Activated T-cell treated with anti-CD3 and anti-CD28 coated beads, Interleukin-2, amount 50 U/mL, for 24 hours (primary cell): ENCODE results near the gene DRGX.

Experiments
- DNase-seq: peaks from one replicate; pipeline ENCODE4 v3.0.0-alpha.2; 2020
- H3K27ac Mint-ChIP-seq: 2 replicates; pipeline ENCODE4 v1.8.0; 2020; ENCODE audit warnings: mild to moderate bottlenecking, mixed read lengths
- H3K27me3 Mint-ChIP-seq: 2 replicates; pipeline ENCODE4 v1.8.0; 2020; ENCODE audit warnings: mixed read lengths
- H3K36me3 Mint-ChIP-seq: 2 replicates; pipeline ENCODE4 v1.8.0; 2020; ENCODE audit warnings: low read depth, mixed read lengths
- H3K4me1 Mint-ChIP-seq: 2 replicates; pipeline ENCODE4 v1.8.0; 2020; ENCODE audit warnings: low read depth, mixed read lengths
- H3K4me3 Mint-ChIP-seq: 2 replicates; pipeline ENCODE4 v1.8.0; 2020; ENCODE audit warnings: mild to moderate bottlenecking, moderate library complexity, mixed read lengths
- H3K9me3 Mint-ChIP-seq: 2 replicates; pipeline ENCODE4 v1.8.0; 2020; ENCODE audit warnings: mixed read lengths

DRGX gene

DNA sequence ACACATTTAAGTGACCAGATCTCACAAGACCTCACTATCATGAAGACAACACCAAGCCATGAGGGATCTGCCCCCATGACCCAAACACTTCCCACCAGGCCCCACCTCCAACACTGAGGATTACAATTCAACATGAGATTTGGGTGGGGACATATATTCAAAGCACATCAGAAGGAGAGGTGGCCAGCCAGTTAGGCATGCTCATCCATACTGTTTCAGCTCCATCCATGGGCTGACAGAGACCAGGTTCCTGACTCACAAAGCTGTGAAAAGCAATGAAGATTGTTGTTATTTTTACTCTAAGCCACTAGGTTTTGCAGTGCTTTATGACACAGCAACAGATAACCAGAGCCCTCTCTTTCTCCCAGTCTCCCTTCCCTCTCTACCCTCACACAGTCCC, 60.9 kb downstream of the DRGX start:
- peak overlapping the region; percentile 17 for H3K27ac Mint-ChIP-seq
- H3K9me3 Mint-ChIP-seq = no peaks in the 10 kb centered on the region
- H3K4me1 Mint-ChIP-seq = peaks cover 3% of the 10 kb centered on the region
- no peak for DNase-seq
- H3K4me3 Mint-ChIP-seq = no peak overlapping the region
- H3K36me3 Mint-ChIP-seq = no peaks in the 10 kb centered on the region
- peaks cover 12% of the 10 kb centered on the region for H3K27me3 Mint-ChIP-seq

DNA sequence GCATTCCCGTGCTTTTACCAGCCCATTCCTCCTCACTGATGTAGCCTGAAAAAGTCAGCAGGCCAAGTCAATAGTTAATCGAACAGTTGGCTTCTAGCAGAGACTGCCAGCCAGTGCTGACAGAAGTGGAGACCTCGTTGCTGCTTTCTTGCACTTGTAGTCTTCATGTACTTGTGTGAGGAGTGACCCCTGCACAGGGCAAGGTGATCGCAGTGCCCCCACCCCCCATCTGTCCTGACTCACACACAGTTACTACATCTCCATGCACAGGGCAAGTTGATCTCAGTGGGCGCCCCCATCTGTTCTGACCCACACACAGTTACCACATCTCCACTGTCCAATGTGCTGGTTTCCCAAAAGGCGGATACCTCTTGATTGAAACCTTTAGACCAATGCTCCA, 62.7 kb downstream of the DRGX start:
- H3K27ac Mint-ChIP-seq = no peak overlapping the region
- peaks cover 3% of the 10 kb centered on the region for H3K4me1 Mint-ChIP-seq
- no peaks in the 10 kb centered on the region for H3K9me3 Mint-ChIP-seq
- H3K27me3 Mint-ChIP-seq = peaks cover 3% of the 10 kb centered on the region
- no peak overlapping the region for H3K4me3 Mint-ChIP-seq
- no peak for DNase-seq
- no peaks in the 10 kb centered on the region for H3K36me3 Mint-ChIP-seq

DNA sequence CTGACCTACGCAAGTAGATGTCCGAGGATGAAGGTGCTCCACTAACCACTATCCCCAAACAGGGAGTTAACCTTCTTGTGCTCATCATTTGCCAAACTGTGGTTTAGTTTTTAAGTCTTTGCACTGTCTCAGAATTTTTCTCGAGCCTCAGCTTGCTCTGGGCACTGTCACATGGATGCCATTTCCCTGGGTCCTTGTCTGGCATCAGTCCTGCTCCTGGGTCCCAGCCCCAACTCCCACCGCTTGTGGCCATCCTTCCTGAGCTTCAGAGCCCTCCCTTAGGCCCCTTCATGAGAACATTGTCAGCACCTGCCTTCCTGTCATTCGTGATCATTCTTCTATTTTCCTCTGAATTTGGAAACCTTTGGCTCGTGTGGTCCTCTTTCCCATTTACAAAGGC, 63.1 kb downstream of the DRGX start:
- Mint-ChIP-seq H3K4me1 (peaks cover 3% of the 10 kb centered on the region), H3K27ac (no peak overlapping the region), H3K9me3 (no peaks in the 10 kb centered on the region), H3K4me3 (no peak overlapping the region), H3K27me3 (peaks cover 5% of the 10 kb centered on the region), H3K36me3 (no peaks in the 10 kb centered on the region)
- DNase-seq = no peak

DNA sequence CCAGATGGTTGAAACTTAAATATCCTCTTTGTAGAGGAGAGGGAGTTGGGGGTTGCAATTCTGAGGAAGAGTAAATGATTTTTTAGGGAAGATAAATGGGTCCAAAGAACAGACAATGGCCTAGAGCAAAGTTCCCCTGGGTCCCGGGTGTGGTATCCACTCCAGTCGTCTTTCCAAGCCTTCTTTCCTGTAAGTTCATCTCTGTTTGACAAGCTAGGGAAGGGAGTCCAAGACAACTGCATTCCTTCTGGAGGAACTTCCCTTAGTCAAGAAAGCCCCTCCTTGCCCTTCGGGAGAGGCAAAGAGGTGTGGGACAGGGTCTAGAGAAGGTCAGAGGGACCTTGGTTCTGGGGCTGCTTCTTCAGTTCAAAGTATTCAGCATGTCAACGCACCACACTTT, 63.6 kb downstream of the DRGX start:
- peaks cover 3% of the 10 kb centered on the region for H3K4me1 Mint-ChIP-seq
- no peak overlapping the region for H3K4me3 Mint-ChIP-seq
- H3K36me3 Mint-ChIP-seq = no peaks in the 10 kb centered on the region
- DNase-seq = no peak
- no peak overlapping the region for H3K27ac Mint-ChIP-seq
- peaks cover 5% of the 10 kb centered on the region for H3K27me3 Mint-ChIP-seq
- no peaks in the 10 kb centered on the region for H3K9me3 Mint-ChIP-seq

DNA sequence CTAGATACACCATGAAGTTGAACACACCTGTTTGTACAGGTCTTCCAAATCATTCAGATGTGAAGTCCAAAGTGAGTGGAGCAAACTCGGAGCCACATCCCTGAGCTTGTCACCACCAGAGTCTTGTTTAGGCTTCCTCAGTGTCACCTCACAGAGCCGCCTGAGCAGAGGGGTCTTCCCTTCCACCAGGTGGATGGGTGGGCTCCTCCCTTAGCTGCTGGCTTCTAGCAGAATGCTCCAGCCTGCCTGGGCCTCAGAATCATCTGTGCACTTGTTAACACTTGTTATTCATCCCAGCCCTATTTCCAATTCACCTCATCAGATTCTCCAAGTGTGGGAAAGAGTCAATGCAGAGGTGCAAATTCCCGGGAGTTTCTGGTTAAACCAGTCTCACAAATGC, 64.5 kb downstream of the DRGX start:
- Mint-ChIP-seq H3K27me3 (peaks cover 5% of the 10 kb centered on the region), H3K27ac (no peak overlapping the region), H3K36me3 (no peaks in the 10 kb centered on the region), H3K4me3 (no peak overlapping the region), H3K4me1 (peaks cover 3% of the 10 kb centered on the region), H3K9me3 (no peaks in the 10 kb centered on the region)
- DNase-seq = no peak

DNA sequence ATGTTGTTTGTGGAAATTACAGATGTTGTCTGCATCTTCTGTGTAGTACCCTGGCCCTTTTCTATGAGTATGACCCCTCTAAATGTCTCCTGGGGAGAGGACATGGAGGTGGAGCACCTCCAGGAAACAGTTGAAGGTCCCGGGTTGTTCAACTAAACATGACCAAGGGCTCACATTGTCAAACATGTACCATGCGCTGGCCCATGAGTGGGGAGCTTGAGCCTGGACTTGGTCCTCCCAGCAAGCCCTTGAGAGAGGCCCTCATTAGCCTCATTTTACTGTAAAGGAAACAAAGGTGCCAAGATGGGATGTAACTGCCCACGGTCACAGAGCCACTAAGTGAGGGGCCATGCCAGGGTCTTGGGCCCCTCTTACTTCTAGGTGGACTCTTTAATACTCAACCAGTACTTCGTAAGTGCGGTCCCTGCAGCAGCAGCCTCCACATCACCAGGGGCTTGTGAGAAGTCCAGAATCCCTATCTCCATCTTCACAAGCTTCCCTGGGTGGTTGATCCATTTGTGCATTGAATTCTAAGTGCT, 65.7 kb downstream of the DRGX start:
- H3K9me3 Mint-ChIP-seq = no peaks in the 10 kb centered on the region
- peaks cover 5% of the 10 kb centered on the region for H3K27me3 Mint-ChIP-seq
- H3K4me1 Mint-ChIP-seq = no peaks in the 10 kb centered on the region
- no peak overlapping the region for H3K27ac Mint-ChIP-seq
- H3K4me3 Mint-ChIP-seq = no peak overlapping the region
- no peak for DNase-seq
- no peaks in the 10 kb centered on the region for H3K36me3 Mint-ChIP-seq

DNA sequence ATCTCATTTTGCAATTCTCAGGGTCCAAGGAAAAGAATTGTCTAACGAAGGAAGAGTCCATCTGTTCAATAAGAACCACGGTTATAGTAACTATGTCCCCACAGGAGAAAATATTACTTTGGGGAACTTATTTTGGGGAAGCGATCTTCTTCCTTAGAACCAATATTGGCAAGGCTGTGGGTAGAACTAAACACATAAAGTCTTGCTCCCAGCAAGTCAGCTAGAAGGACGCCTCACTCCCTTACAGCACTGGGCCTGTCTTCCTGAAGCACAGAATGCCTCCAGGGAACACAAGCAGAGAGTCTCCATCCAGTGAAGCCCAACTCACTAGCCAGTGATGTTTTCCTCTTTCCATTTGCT, 66.8 kb downstream of the DRGX start:
- no peak overlapping the region for H3K4me3 Mint-ChIP-seq
- peaks cover 5% of the 10 kb centered on the region for H3K27me3 Mint-ChIP-seq
- no peaks in the 10 kb centered on the region for H3K9me3 Mint-ChIP-seq

DNA sequence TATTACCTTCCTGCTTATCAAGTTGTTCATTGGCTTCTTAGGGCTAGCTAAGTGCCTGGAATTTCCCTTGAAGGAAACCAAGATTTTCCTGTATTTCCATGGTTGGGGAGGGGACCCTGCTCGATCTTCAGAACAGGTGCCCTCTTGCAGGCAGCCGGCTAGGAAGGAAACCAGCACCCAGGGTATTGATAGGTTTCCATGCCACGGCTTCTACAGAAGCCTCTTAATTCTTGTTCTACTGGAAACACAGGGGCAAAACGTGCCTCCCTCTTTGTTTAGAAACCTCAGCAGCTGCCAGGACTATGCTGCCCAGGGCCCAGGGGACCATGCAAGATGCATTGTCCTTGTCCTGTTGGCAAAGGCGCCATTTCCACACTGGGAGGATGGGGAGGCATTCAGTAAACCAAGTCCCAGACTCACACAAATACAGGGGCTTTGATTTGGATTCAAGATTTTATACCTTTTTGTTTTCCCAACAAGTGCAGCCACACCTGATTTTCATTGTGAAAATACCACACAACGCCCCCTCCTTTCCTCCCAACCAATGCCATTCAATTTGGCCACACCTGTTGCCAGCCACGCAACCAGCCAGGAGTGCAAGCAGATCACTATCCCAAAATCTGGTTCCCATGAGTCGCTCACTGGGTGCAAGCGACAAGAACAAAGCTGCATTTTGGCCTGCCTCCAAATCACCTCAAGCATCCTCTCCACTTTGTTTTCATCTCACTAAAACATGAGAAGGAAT, 67.3 kb downstream of the DRGX start:
- Mint-ChIP-seq H3K4me1 (no peaks in the 10 kb centered on the region), H3K4me3 (no peak overlapping the region), H3K36me3 (no peaks in the 10 kb centered on the region), H3K27me3 (peaks cover 5% of the 10 kb centered on the region), H3K9me3 (no peaks in the 10 kb centered on the region), H3K27ac (no peak overlapping the region)
- no peak for DNase-seq

More for the DNA sequence above, 66.8 kb downstream of the DRGX start:
- Mint-ChIP-seq H3K36me3 (no peaks in the 10 kb centered on the region), H3K4me1 (no peaks in the 10 kb centered on the region), H3K27ac (no peak overlapping the region)
- no peak for DNase-seq

DNA sequence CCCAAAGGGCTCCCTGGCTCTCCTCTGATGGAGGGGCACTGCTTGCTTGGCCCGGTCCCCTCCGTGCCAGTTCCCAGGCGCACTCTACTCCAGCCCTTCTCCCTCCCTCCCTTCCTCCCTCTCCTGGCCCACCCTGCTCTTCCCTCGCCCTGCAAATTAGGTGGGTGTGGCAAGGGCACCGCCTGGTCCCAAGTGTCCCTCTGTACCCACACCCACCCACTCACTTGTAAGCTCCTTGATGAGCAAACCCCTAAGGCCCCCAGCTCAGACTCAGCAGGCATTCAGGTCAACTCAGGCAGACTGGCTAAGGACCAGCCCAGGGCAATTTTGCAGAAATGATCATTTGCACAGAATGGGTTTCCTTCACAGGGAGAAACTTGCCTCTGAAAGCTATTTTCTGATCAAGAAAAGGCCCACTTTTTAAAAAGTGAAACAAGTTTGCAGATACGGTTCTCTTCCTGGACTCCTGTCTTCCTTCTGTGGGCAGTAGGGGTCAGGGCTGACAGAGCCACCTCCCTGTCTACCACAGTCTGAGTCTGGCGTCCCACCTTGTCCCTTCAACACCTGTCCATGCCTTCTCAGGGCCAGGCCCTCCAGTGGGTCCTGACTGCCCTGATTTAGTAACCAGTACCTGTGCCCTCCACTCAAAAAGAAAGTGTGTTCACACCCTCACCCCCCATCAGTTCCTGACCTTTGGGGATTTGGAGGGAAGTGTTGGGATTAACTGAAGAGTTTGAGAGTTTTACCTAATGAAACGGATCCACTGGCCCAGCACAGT, 68.7 kb downstream of the DRGX start:
- Mint-ChIP-seq H3K27me3 (peaks cover 5% of the 10 kb centered on the region), H3K9me3 (no peaks in the 10 kb centered on the region), H3K27ac (no peak overlapping the region), H3K4me1 (no peaks in the 10 kb centered on the region), H3K4me3 (no peak overlapping the region), H3K36me3 (no peaks in the 10 kb centered on the region)
- DNase-seq = no peak

DNA sequence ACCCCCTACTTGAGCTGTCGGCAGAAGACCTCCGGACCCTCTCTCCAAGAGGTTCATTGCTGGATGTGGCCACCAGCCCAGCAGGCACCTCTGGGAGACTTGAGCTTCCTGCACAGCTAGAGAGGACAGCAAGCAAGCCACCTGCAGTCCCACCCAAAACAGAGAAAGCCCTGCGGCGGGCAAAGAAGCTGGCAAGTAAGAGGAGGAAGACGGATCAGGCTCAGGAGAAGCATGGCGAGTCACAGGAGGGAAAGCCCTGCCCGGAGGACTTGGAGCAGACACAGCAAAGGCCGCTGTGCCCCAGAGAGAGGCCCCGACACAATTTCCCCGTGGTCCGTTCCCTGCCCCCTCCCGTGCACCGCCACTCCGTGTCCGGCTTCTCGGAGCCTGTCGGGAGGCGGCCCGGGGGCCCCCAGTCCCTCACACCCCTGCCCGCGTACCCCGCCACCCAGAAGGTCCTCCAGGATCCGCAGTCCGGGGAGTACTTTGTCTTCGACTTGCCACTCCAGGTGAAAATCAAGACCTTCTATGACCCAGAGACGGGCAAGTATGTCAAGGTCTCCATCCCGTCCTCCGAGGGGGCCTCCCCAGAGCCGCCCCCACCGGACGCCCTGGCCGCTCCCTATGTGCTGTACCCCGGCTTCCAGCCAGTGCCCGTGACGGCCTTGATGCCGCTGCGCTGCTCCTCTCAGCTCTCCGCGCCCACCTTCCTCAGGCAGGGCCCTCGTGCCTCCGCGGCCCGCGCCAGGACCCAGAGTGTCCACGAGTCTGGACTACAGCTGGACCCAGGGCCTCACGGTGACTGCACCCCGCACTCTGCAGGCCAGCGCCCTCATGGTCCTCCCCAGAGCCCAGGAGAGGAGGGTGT, 69.7 kb downstream of the DRGX start:
- no peak overlapping the region for H3K27ac Mint-ChIP-seq
- no peaks in the 10 kb centered on the region for H3K4me1 Mint-ChIP-seq
- H3K4me3 Mint-ChIP-seq = no peak overlapping the region
- no peak for DNase-seq
- H3K27me3 Mint-ChIP-seq = peaks cover 5% of the 10 kb centered on the region
- H3K9me3 Mint-ChIP-seq = no peaks in the 10 kb centered on the region
- no peaks in the 10 kb centered on the region for H3K36me3 Mint-ChIP-seq

DNA sequence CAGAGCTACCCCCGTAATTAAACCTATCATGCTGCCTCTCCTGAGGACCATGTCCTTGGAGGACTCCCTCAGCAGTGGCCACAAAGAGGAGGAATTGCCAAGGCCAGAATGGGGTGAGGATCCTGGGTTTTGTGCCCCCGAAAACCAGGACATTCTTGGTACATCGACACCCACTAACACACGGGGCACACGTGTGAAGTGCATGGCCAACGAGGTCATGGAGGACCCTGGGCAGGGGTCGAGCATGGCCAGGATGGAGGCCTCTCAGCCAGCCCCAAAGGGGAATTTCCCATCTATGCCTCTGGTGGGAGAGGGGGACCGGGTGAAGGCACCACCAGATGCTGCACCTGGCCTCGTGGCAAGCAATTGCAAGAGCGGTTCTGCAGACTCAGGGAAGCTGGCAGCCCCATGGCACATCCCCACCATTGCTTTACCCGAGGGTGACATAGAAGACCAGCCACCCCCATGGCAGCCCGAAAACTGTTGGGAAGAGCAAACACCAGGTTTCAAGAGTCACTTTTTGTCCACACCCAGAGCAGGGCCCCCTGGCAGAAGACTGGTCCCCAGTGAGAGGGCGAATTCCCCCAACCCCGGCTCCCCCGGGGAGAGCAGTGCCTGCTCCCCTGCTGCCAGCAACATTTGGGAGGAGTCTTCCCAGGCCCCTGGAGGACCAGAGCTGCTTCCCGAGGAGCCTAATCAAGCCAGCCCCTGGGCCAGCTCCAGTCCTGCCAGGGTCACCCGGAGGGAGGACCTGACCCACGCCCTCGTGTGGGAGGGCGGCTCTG, 70.6 kb downstream of the DRGX start:
- Mint-ChIP-seq H3K4me3 (no peak overlapping the region), H3K27ac (no peak overlapping the region), H3K27me3 (peaks cover 5% of the 10 kb centered on the region), H3K36me3 (no peaks in the 10 kb centered on the region), H3K4me1 (no peaks in the 10 kb centered on the region), H3K9me3 (no peaks in the 10 kb centered on the region)
- no peak for DNase-seq

DNA sequence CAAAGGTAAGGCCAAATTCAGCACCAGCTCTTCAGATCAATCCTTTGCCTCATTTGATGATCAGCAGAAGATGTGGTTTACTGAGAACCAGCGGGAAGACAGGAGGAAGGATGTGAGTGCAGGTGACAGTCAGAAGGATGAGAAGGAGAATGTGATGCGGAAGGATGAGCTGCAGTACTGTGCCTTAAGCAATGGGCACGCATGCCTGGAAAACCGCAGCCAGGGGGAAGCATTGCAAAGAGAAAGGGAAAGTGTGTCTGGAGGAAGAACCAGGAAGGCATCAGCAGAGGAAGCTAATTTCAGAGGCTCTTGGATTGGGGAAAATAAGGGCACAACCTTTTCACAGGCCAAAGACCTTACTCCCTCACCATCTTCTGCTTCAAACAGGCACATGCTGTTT, 71.2 kb downstream of the DRGX start:
- Mint-ChIP-seq H3K27ac (no peak overlapping the region), H3K36me3 (no peaks in the 10 kb centered on the region), H3K4me1 (no peaks in the 10 kb centered on the region), H3K27me3 (peaks cover 5% of the 10 kb centered on the region), H3K9me3 (no peaks in the 10 kb centered on the region), H3K4me3 (no peak overlapping the region)
- DNase-seq = no peak

DNA sequence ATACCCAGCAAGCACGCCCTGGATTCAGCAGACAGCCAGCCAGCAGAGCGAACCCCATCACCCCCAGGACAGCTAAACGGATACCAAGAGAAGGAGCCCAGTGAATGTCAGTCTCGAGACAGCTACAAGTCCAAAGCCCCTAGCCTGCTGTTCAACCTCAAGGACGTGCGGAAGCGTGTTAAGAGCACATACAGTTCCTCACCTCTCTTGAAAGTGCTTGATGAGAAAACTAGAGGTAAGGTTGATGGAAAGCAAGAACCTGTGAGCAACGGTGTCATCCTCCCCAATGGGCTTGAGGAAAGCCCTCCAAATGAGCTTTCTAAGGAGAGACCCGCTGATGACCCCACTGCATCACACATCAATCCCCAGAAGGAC, 72.0 kb downstream of the DRGX start:
- no peak overlapping the region for H3K4me3 Mint-ChIP-seq
- no peak overlapping the region for H3K27ac Mint-ChIP-seq
- H3K36me3 Mint-ChIP-seq = no peaks in the 10 kb centered on the region
- DNase-seq = no peak
- H3K4me1 Mint-ChIP-seq = no peaks in the 10 kb centered on the region
- peaks cover 5% of the 10 kb centered on the region for H3K27me3 Mint-ChIP-seq
- no peaks in the 10 kb centered on the region for H3K9me3 Mint-ChIP-seq
